ENCODE data around the gene AR.

DNA sequence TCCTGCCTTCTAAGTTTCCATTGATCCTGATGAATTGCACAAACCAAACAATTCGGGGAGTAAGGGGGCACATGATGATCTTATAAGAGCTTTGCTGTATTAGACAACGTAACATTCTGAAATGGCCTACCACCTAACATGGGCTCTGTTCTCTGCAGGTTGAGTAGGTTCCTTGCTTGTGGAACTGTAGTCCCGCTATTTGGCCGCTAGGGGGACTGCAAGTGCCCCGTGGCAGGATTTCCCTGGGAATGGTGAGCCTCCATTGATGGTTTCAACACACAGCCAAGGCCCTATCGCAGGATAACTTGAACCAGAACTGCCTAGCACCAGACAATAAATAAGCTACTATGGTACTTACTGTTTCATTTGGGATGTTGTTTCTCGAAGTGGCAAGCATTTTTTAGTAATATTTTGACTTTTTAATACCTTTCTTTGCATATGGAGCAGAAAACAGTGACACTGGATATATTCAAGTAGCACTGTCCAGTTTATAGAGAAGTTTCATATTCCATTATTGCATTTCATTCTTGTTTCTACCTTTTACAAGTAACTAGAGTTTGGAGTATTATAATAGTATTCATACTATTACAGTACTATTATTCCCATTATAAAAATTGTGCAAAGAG is 11.9 kb downstream of the AR start:
- TF ChIP-seq CTCF (conservative IDR thresholded peaks at IDR 0.05; ENCODE audit: low read length) (peak; percentile 69), EZH2phosphoT487 (IDR thresholded peaks at IDR 0.05; ENCODE audit: borderline replicate concordance) (no peak)

Data from Loucy (cell line).